ENCODE results near the gene SLC66A2. TPM values are rescaled to one million over a fixed set of nuclear protein-coding genes. Genes with fewer than 3 reads are reported as not detected.

SLC66A2 gene
- polyA plus RNA-seq, 1 donor: 16.2 TPM

GRCh38 chr18:79944126-79944731 lies 7.2 kb downstream of the SLC66A2 start:
- H3K4me1 ChIP-seq (ENCODE audit: control insufficient read depth, insufficient read depth, low read length): peaks cover 21% of the 10 kb centered on the region
- no peak for DNase-seq
- peaks cover 40% of the 10 kb centered on the region for H3K36me3 ChIP-seq (ENCODE audit: control insufficient read depth, insufficient read depth, low read length)
- no peaks in the 10 kb centered on the region for H3K9me3 ChIP-seq (ENCODE audit: control insufficient read depth, low read depth, low read length)
- H3K27me3 ChIP-seq (ENCODE audit: control insufficient read depth, insufficient read depth, low read length): no peaks in the 10 kb centered on the region
- WGBS (ENCODE audit: insufficient coverage, low lambda C conversion rate): no CpG with 5 or more reads among the region's 11 CpGs
- H3K27ac ChIP-seq (ENCODE audit: low read length): no peak overlapping the region
- H3K4me3 ChIP-seq (ENCODE audit: low read length): no peak overlapping the region

- no peak for DNase-seq
- H3K27ac ChIP-seq (ENCODE audit: low read length): no peak overlapping the region
- H3K4me1 ChIP-seq (ENCODE audit: control insufficient read depth, insufficient read depth, low read length): peaks cover 21% of the 10 kb centered on the region
- WGBS (ENCODE audit: insufficient coverage, low lambda C conversion rate): no CpG with 5 or more reads among the region's 20 CpGs
- no peak overlapping the region for H3K4me3 ChIP-seq (ENCODE audit: low read length)
- no peaks in the 10 kb centered on the region for H3K9me3 ChIP-seq (ENCODE audit: control insufficient read depth, low read depth, low read length)
- H3K36me3 ChIP-seq (ENCODE audit: control insufficient read depth, insufficient read depth, low read length): peaks cover 36% of the 10 kb centered on the region
- H3K27me3 ChIP-seq (ENCODE audit: control insufficient read depth, insufficient read depth, low read length): no peaks in the 10 kb centered on the region
These were observed 7.8 kb downstream of the SLC66A2 start for GRCh38 chr18:79943608-79944125.

- H3K27me3 ChIP-seq (ENCODE audit: control insufficient read depth, insufficient read depth, low read length): no peaks in the 10 kb centered on the region
- H3K4me1 ChIP-seq (ENCODE audit: control insufficient read depth, insufficient read depth, low read length): peaks cover 18% of the 10 kb centered on the region
- no peak overlapping the region for H3K27ac ChIP-seq (ENCODE audit: low read length)
- no peak overlapping the region for H3K4me3 ChIP-seq (ENCODE audit: low read length)
- peak; percentile 38 to 76 for DNase-seq
- H3K36me3 ChIP-seq (ENCODE audit: control insufficient read depth, insufficient read depth, low read length): peaks cover 37% of the 10 kb centered on the region
- WGBS (ENCODE audit: insufficient coverage, low lambda C conversion rate): no CpG with 5 or more reads among the region's 31 CpGs
- no peaks in the 10 kb centered on the region for H3K9me3 ChIP-seq (ENCODE audit: control insufficient read depth, low read depth, low read length)
These were observed 8.5 kb downstream of the SLC66A2 start for GRCh38 chr18:79942786-79943607.

GRCh38 chr18:79942211-79942610 lies 9.2 kb downstream of the SLC66A2 start:
- no peak overlapping the region for H3K27ac ChIP-seq (ENCODE audit: low read length)
- H3K27me3 ChIP-seq (ENCODE audit: control insufficient read depth, insufficient read depth, low read length): no peaks in the 10 kb centered on the region
- peaks cover 18% of the 10 kb centered on the region for H3K4me1 ChIP-seq (ENCODE audit: control insufficient read depth, insufficient read depth, low read length)
- peaks cover 37% of the 10 kb centered on the region for H3K36me3 ChIP-seq (ENCODE audit: control insufficient read depth, insufficient read depth, low read length)
- H3K9me3 ChIP-seq (ENCODE audit: control insufficient read depth, low read depth, low read length): peaks cover 4% of the 10 kb centered on the region
- no CpG with 5 or more reads among the region's 7 CpGs for WGBS (ENCODE audit: insufficient coverage, low lambda C conversion rate)
- no peak for DNase-seq
- no peak overlapping the region for H3K4me3 ChIP-seq (ENCODE audit: low read length)

GRCh38 chr18:79941473-79942119 lies 9.9 kb downstream of the SLC66A2 start:
- DNase-seq: no peak
- Histone ChIP-seq H3K36me3 (ENCODE audit: control insufficient read depth, insufficient read depth, low read length) (peaks cover 39% of the 10 kb centered on the region), H3K4me3 (ENCODE audit: low read length) (no peak overlapping the region), H3K27me3 (ENCODE audit: control insufficient read depth, insufficient read depth, low read length) (no peaks in the 10 kb centered on the region), H3K4me1 (ENCODE audit: control insufficient read depth, insufficient read depth, low read length) (peaks cover 18% of the 10 kb centered on the region), H3K27ac (ENCODE audit: low read length) (no peak overlapping the region), H3K9me3 (ENCODE audit: control insufficient read depth, low read depth, low read length) (peaks cover 4% of the 10 kb centered on the region)
- WGBS (ENCODE audit: insufficient coverage, low lambda C conversion rate): 100% methylated on average over 2 of the region's 16 CpGs

- Histone ChIP-seq H3K27ac (ENCODE audit: low read length) (no peak overlapping the region), H3K36me3 (ENCODE audit: control insufficient read depth, insufficient read depth, low read length) (peaks cover 37% of the 10 kb centered on the region), H3K27me3 (ENCODE audit: control insufficient read depth, insufficient read depth, low read length) (no peaks in the 10 kb centered on the region), H3K9me3 (ENCODE audit: control insufficient read depth, low read depth, low read length) (peaks cover 4% of the 10 kb centered on the region), H3K4me3 (ENCODE audit: low read length) (no peak overlapping the region), H3K4me1 (ENCODE audit: control insufficient read depth, insufficient read depth, low read length) (peaks cover 18% of the 10 kb centered on the region)
- no CpG with 5 or more reads among the region's 17 CpGs for WGBS (ENCODE audit: insufficient coverage, low lambda C conversion rate)
- DNase-seq: no peak
These were observed 10.5 kb downstream of the SLC66A2 start for GRCh38 chr18:79940814-79941472.

GRCh38 chr18:79940126-79940813 lies 11.2 kb downstream of the SLC66A2 start:
- Histone ChIP-seq H3K4me3 (ENCODE audit: low read length) (no peak overlapping the region), H3K27me3 (ENCODE audit: control insufficient read depth, insufficient read depth, low read length) (no peaks in the 10 kb centered on the region), H3K27ac (ENCODE audit: low read length) (no peak overlapping the region), H3K4me1 (ENCODE audit: control insufficient read depth, insufficient read depth, low read length) (peaks cover 18% of the 10 kb centered on the region), H3K36me3 (ENCODE audit: control insufficient read depth, insufficient read depth, low read length) (peaks cover 36% of the 10 kb centered on the region), H3K9me3 (ENCODE audit: control insufficient read depth, low read depth, low read length) (peaks cover 4% of the 10 kb centered on the region)
- no peak for DNase-seq
- no CpG with 5 or more reads among the region's 18 CpGs for WGBS (ENCODE audit: insufficient coverage, low lambda C conversion rate)

- peaks cover 4% of the 10 kb centered on the region for H3K9me3 ChIP-seq (ENCODE audit: control insufficient read depth, low read depth, low read length)
- H3K27ac ChIP-seq (ENCODE audit: low read length): no peak overlapping the region
- peaks cover 38% of the 10 kb centered on the region for H3K36me3 ChIP-seq (ENCODE audit: control insufficient read depth, insufficient read depth, low read length)
- WGBS (ENCODE audit: insufficient coverage, low lambda C conversion rate): no CpG with 5 or more reads among the region's 5 CpGs
- no peak for DNase-seq
- no peaks in the 10 kb centered on the region for H3K27me3 ChIP-seq (ENCODE audit: control insufficient read depth, insufficient read depth, low read length)
- H3K4me1 ChIP-seq (ENCODE audit: control insufficient read depth, insufficient read depth, low read length): peaks cover 22% of the 10 kb centered on the region
- H3K4me3 ChIP-seq (ENCODE audit: low read length): no peak overlapping the region
These were observed 12.4 kb downstream of the SLC66A2 start for GRCh38 chr18:79939096-79939495.

GRCh38 chr18:79938196-79938595 lies 13.3 kb downstream of the SLC66A2 start:
- H3K4me1 ChIP-seq (ENCODE audit: control insufficient read depth, insufficient read depth, low read length): peaks cover 20% of the 10 kb centered on the region
- H3K36me3 ChIP-seq (ENCODE audit: control insufficient read depth, insufficient read depth, low read length): peaks cover 38% of the 10 kb centered on the region
- H3K4me3 ChIP-seq (ENCODE audit: low read length): no peak overlapping the region
- H3K27ac ChIP-seq (ENCODE audit: low read length): no peak overlapping the region
- peaks cover 4% of the 10 kb centered on the region for H3K9me3 ChIP-seq (ENCODE audit: control insufficient read depth, low read depth, low read length)
- 100% methylated on average over 1 of the region's 9 CpGs for WGBS (ENCODE audit: insufficient coverage, low lambda C conversion rate)
- no peaks in the 10 kb centered on the region for H3K27me3 ChIP-seq (ENCODE audit: control insufficient read depth, insufficient read depth, low read length)
- DNase-seq: no peak

Measured in large intestine (tissue), 3 donors.